Measurements from ENCODE around the gene COL9A1. TPM values are rescaled to one million over a fixed set of nuclear protein-coding genes. Genes with fewer than 3 reads are reported as not detected.

COL9A1 gene
- total RNA-seq, 4 donors from 2014 or later: 0.07 to 0.81 (median 0.27) TPM; not detected in 1

GRCh38 chr6:70246118-70246517 lies 56.8 kb downstream of the COL9A1 start:
- Histone ChIP-seq H3K9me3 (no peaks in the 10 kb centered on the region), H3K4me3 (no peak overlapping the region), H3K4me1 (peaks cover 0 to 6% (median 0%) of the 10 kb centered on the region in 3 donors), H3K27ac (no peak overlapping the region), H3K27me3 (no peaks in the 10 kb centered on the region), H3K36me3 (no peaks in the 10 kb centered on the region)
- WGBS, 2 donors (ENCODE audit: low coverage in 1 of 2): 87 to 97% methylated on average over 2 to 5 of the region's 7 CpGs
- TF ChIP-seq CTCF (IDR thresholded peaks at IDR 0.05) (no peak), EP300 (IDR thresholded peaks at IDR 0.05) (no peak), POLR2A (IDR thresholded peaks at IDR 0.05) (no peak), POLR2AphosphoS5 (IDR thresholded peaks at IDR 0.05) (no peak)
- ATAC-seq: no peak

DNA sequence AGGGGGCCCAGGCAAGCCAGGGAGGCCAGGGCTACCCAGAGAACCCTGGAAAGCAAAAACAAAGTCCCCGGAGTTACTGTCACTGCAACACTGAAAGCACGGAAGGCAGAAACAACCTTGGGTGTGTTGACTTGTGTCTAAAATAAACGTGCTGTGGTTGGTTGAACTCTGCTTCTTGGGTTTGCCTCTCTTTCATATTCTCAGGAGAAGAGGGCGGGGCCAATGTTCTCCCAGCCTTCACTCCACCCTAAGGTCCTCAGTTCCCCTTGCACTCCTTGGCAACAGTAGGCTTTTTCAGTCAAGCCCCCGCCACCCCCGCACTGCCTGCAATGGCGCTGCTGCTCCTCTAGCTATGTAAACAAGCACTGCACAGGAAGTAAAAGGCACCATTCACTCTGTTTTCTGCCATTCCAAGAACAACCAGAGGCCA lies 60.9 kb downstream of the COL9A1 start:
- no peak for ATAC-seq
- H3K4me3 ChIP-seq: no peak overlapping the region
- no peak for TF ChIP-seq CTCF (IDR thresholded peaks at IDR 0.05)
- no peak for TF ChIP-seq POLR2A (IDR thresholded peaks at IDR 0.05)
- no peak for TF ChIP-seq POLR2AphosphoS5 (IDR thresholded peaks at IDR 0.05)
- TF ChIP-seq EP300 (IDR thresholded peaks at IDR 0.05): no peak
- no peaks in the 10 kb centered on the region for H3K9me3 ChIP-seq
- no peaks in the 10 kb centered on the region for H3K36me3 ChIP-seq
- no peak overlapping the region for H3K27ac ChIP-seq
- WGBS, 2 donors (ENCODE audit: low coverage in 1 of 2): 71 to 78% methylated on average over 3 to 6 of the region's 7 CpGs
- H3K27me3 ChIP-seq: no peaks in the 10 kb centered on the region
- H3K4me1 ChIP-seq: peaks cover 0 to 6% (median 0%) of the 10 kb centered on the region in 3 donors

DNA sequence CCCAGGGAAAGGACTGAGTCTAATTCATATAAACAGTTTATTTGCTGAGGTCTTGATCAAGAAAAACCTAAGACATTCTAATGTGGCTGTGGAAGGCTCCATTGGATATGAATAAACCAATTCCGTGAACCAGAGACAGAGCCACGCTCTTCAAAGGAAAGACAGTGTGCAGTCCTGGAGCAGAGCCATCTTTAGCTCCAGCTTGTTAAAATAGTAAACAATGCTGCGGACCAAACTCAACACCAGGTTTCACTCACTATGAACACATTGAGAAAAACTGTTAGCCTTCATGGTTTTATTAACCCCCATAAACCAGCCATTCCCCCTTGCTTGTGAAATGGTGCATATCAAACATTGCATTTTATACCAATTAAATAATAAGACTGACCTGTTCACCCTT lies 61.9 kb downstream of the COL9A1 start:
- WGBS, 2 donors (ENCODE audit: low coverage in 1 of 2): 25 to 50% methylated on average over 1 to 3 of the region's 3 CpGs
- no peaks in the 10 kb centered on the region for H3K9me3 ChIP-seq
- ATAC-seq: no peak
- H3K36me3 ChIP-seq: no peaks in the 10 kb centered on the region
- no peaks in the 10 kb centered on the region for H3K27me3 ChIP-seq
- peaks cover 0 to 6% (median 0%) of the 10 kb centered on the region in 3 donors for H3K4me1 ChIP-seq
- no peak for TF ChIP-seq POLR2AphosphoS5 (IDR thresholded peaks at IDR 0.05)
- no peak for TF ChIP-seq POLR2A (IDR thresholded peaks at IDR 0.05)
- no peak for TF ChIP-seq EP300 (IDR thresholded peaks at IDR 0.05)
- TF ChIP-seq CTCF (IDR thresholded peaks at IDR 0.05): no peak
- H3K4me3 ChIP-seq: no peak overlapping the region
- H3K27ac ChIP-seq: no peak overlapping the region

DNA sequence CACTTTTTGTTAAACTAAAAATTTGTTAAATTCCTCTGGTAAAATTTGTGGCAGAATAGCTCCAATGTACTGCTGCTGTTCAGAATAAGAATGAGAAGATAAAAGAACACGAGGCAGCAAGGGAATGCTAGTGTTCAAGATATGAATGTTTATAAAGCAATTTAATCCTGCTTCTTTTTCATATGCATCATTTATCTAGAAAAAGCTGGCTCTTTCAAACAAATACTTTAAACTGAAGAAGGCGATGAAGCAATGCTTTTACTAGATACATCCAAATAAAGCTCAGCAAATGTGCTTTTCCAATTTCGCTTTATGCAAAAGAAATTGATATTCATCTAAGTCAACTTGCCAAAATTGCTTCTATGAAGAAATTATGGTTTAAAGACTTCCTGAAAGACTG lies 66.5 kb downstream of the COL9A1 start:
- ATAC-seq: no peak
- H3K36me3 ChIP-seq: no peaks in the 10 kb centered on the region
- H3K4me3 ChIP-seq: no peak overlapping the region
- no peaks in the 10 kb centered on the region for H3K9me3 ChIP-seq
- WGBS, 2 donors (ENCODE audit: low coverage in 1 of 2): 37 to 39% methylated on average over 3 of the region's 3 CpGs
- no peak overlapping the region for H3K27ac ChIP-seq
- no peaks in the 10 kb centered on the region for H3K27me3 ChIP-seq
- no peaks in the 10 kb centered on the region for H3K4me1 ChIP-seq
- TF ChIP-seq POLR2AphosphoS5 (IDR thresholded peaks at IDR 0.05) (no peak), POLR2A (IDR thresholded peaks at IDR 0.05) (no peak), EP300 (IDR thresholded peaks at IDR 0.05) (no peak), CTCF (IDR thresholded peaks at IDR 0.05) (no peak)

- Histone ChIP-seq H3K27ac (no peak overlapping the region), H3K27me3 (no peaks in the 10 kb centered on the region), H3K4me3 (no peak overlapping the region), H3K9me3 (no peaks in the 10 kb centered on the region), H3K4me1 (peaks cover 0 to 6% (median 0%) of the 10 kb centered on the region in 3 donors), H3K36me3 (no peaks in the 10 kb centered on the region)
- TF ChIP-seq POLR2A (IDR thresholded peaks at IDR 0.05): no peak
- no peak for TF ChIP-seq POLR2AphosphoS5 (IDR thresholded peaks at IDR 0.05)
- TF ChIP-seq CTCF (IDR thresholded peaks at IDR 0.05): no peak
- TF ChIP-seq EP300 (IDR thresholded peaks at IDR 0.05): no peak
- ATAC-seq: no peak
- 90 to 92% methylated on average over 4 to 6 of the region's 7 CpGs for WGBS, 2 donors (ENCODE audit: low coverage in 1 of 2)
Observed at GRCh38 chr6:70234561-70235236, 68.2 kb downstream of the COL9A1 start.
